NAMALWA (cell line): ENCODE data around the gene REEP2.
"Not testable (repeated sequence)": the region's sequence is repeated elsewhere in the genome, so short reads cannot be mapped to it uniquely, and the experiment has no call there.

ENCODE experiments used
- DNase-seq: peaks from one replicate; pipeline ENCODE4 v3.0.0-alpha.2; 2015; ENCODE audit warnings: low spot score

REEP2 gene

GRCh38 chr5:138438724-138439476 lies at the start of gene REEP2:
REEP2 (plus strand) TSS chr5:138439057; CDS start chr5:138439209, 152 bp downstream.
- DNase-seq, result peak; percentile 73

GRCh38 chr5:138389332-138389731 lies 49.5 kb upstream of the REEP2 start:
- no peak for DNase-seq

- not testable (repeated sequence) for DNase-seq
Measured at GRCh38 chr5:138389911-138390310, 48.9 kb upstream of the REEP2 start.

DNA sequence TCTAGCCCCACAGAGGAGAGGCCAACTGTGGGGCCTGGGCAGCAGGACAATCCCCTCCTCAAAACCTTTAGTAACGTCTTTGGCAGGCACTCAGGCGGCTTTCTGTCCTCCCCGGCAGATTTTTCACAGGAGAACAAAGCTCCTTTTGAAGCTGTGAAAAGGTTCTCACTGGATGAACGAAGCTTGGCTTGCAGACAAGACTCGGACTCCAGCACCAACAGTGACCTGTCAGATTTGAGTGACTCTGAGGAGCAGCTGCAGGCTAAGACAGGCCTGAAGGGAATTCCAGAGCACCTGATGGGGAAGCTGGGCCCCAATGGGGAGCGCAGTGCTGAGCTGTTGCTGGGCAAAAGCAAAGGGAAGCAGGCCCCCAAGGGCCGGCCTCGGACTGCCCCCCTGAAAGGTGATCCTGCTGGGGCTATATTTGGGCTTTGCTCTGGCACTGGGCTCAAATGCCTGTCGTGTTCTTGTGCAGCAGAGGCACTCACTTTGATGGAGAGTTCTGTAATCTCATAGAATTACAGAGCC lies 46.9 kb upstream of the REEP2 start:
- no peak for DNase-seq

DNA sequence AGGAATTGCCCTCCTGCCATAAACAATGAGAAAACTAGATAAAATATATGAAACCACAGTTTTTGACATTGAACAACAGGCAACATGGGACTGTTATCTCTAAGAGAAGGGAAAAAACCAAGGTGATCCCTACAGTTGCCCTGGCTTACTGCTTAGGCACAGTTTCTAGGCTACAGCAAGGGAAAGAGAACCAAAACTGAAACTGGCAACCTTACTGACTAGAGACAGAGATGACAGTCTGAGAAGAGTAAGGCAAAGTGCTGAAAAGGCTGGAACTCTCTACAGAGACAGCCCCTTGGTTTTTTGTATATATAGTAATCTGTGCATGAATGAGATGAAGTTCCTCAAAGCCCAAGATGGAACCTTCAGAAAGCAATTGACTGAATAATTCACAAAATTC lies 36.2 kb upstream of the REEP2 start:
- no peak for DNase-seq

DNA sequence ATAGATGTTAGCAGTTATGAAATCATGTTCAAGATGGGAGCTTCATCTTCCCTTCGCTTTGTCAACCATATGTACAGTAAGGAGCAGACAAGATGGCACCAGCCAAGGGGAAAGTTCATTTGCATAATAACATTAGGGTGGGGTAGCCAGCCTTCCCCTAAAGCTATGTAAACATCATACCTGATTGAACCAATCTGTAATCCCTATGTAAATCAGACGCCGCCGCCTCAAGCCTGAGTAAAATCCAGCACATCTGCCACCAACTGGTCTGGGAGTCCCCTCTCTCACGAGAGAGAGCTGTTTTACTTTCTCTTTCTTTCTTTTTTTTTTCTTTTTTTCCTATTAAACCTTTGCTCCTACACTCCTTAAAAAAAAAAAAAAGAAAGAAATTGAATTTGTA lies 30.8 kb upstream of the REEP2 start:
- DNase-seq, result peak; percentile 89

GRCh38 chr5:138410996-138411640 lies 27.7 kb upstream of the REEP2 start:
- DNase-seq, result peak; percentile 45

DNA sequence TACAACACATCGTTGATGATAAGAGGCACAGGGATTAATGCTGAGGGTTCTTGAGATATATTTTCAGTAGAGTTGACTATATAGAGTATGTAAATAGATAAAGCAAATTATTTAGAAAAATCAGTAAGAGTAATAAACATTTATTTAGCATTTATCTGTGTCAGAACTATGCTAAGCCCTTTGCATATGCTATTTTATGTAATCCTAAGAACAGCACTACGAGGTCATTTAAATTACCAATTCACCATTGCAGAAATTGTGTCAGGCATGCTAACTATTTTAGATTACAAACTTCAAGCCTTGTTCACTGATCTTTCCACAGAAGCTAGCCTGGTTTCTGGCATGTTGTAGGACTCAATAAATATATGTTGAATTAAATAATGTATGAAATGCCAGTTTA lies 20.4 kb upstream of the REEP2 start:
- no peak for DNase-seq

GRCh38 chr5:138425079-138425478 lies 13.8 kb upstream of the REEP2 start:
- no peak for DNase-seq

DNA sequence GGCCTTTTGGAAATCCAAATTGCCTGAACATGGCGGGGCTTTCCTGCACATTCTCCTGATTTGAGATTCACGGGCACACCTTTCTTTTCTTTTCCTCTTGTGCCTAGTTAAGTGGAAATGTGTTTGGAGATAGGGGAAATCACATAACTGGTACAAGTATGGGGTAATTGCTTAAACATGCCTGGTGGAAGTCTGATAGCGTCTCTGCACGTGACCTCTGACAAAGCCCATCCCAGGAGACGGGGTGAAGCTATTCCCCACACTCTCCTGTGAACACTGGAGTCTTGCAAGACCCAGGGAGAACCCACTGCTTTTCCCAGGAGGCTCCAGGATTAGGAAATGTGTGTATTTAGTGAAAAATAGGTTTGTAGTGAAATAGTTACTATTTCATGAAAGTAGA lies 2.9 kb upstream of the REEP2 start:
- DNase-seq, result no peak

- no peak for DNase-seq
Measured at GRCh38 chr5:138438003-138438723, 694 bp upstream of the REEP2 start.

DNA sequence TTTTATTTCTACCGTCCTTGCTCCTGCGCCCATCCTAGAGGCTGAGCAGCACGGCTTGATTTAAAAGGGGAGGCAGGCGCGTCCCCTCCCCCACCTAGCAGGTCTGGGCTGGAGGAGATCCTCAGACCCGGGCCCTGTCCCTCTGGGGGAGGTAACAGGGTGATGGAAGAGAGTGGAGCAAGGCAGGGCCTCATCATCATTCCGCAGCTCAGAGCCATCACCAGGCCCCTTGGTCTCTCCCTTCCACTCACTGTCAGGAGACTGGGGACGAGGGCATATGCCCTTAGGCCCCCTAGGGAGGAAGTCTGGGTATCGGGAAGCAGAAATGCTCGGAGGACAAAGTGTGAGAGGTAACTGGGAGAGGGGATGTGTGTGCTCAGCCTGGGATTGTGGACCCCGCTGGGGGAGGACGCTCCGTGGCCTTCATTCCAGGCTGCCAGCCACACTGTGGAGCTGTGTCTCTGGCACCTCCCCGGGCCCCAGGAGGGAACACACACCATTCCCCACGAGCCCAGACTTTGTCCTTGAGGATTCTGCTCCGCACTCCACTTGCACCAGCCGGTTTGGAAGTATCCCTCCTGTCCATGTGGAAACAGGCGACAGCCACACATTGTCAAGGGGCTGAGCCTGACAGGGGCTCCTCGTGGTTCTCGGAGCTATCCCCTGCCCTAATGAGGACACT lies 761 bp downstream of the REEP2 start:
- no peak for DNase-seq

- DNase-seq, result no peak
Measured at GRCh38 chr5:138440159-138441073, 1.6 kb downstream of the REEP2 start.

GRCh38 chr5:138441221-138441620 lies 2.4 kb downstream of the REEP2 start:
- DNase-seq, result no peak

DNA sequence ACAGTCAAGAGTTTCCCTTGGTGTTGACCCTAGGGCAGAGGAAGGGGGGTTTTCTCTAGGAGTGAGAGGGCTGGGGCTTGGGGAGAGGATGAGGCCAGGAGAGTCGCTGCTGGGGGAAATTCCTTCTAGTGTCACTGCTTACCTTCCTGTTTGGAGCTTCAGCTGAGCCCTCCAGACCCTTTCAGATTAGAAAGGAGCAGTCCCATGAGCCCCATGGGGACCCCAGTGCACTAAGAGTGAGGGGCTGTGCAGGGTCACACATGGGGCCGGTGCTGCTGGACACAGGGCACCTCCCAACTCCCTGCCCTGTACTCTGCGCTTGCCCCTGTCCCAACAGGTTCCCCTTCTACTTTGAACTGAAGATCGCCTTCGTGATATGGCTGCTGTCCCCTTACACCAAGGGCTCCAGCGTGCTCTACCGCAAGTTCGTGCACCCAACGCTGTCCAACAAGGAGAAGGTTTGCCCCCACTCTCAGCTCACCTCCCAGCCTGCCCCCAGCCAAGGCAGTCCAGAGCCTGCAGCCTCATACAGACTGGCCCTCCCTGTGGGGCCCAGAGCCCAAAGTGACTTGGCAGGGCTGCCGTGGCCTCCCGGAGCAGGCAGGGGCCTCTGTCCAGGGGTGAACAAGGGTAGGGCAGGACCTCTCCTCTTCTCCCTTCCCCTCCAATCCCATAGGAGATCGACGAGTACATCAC lies 5.4 kb downstream of the REEP2 start:
- no peak for DNase-seq

- no peak for DNase-seq
Measured at GRCh38 chr5:138444774-138445546, 6.1 kb downstream of the REEP2 start.

DNA sequence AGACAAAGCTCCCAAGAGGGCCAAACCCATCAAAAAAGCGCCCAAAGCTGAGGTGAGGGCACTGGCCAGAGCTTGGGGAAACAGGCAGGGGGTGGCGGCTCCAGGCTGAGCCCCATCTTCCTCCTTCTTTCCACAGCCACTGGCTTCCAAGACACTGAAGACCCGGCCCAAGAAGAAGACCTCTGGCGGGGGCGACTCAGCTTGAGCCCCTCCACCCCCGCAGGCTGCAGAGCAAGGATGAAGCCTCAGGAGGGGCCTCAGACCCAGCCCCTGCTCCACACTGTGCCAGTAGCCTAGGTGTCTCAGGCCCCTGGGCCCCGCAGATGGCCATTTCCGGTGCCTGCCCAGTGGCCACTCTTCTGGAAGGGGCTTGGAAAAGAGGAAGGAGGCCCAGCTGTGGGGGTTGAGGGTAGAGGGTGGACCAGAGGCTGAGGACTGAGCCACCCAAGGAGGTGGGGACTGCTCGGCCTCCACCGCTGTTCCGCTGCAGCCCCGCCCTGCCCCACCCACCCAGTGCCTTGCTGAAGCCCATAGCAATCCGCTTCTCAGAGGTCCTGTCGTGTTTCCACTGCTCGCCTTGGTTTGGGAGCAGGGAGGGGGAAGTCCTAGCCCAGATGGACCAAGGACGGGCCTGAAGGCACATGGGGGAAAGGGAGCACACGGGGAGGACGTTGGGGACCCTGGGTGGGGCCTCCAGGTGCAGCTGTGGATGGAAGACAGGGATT lies 6.9 kb downstream of the REEP2 start:
- DNase-seq, result no peak

GRCh38 chr5:138448070-138448469 lies 9.2 kb downstream of the REEP2 start:
- DNase-seq, result no peak
